Activated T-cell treated with anti-CD3 and anti-CD28 coated beads for 48 hours (primary cell): ENCODE measurements around the gene ABCB4.
A peak's percentile ranks its signal among the peaks of the same experiment; 100 is the strongest.

Source experiments
- DNase-seq: peaks from one replicate; pipeline ENCODE4 v3.0.0-alpha.2; 2020; ENCODE audit warnings: low read depth

ABCB4 gene

DNA sequence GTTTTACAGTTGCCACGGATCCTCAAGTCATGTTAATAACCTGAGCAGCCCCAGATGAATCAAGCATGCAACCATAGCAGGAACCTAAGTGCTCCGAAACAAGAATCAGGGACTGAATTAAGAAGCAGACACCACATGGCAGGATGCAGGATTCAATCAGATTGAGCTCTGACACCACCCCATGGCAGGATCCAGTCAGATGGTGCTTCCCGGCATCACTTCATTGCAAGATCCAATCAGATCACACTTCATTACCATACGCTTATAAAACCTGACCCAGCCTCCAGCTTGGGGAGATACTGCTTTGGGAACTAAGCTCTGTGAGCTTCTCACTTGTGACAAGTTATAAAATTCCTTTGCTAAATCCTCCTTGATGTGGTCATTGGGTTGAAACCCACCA, 55.3 kb downstream of the ABCB4 start:
- DNase-seq, result no peak

- peak; percentile 36 for DNase-seq
Measured at GRCh38 chr7:87416682-87417587, 58.5 kb downstream of the ABCB4 start.

DNA sequence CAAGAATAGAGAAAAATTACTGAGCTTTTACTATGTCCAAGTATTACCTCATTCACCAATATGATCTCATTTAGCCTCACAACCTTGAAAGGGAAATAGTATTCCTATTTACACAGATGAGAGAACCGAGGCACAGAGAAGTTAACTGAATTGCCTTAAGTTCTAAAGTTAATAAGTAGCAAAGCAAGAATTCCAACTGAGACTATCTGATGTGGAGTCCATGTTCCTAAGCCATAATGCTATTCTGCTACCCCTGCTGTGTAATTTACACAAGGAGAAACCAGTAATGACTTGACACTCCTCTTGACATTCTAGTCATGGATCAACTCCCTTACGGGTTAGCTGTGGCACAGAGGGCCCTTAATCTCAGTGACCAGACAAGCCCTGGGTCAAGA, 60.7 kb downstream of the ABCB4 start:
- no peak for DNase-seq

GRCh38 chr7:87413951-87414793, 61.3 kb downstream of the ABCB4 start:
- DNase-seq, result no peak

DNA sequence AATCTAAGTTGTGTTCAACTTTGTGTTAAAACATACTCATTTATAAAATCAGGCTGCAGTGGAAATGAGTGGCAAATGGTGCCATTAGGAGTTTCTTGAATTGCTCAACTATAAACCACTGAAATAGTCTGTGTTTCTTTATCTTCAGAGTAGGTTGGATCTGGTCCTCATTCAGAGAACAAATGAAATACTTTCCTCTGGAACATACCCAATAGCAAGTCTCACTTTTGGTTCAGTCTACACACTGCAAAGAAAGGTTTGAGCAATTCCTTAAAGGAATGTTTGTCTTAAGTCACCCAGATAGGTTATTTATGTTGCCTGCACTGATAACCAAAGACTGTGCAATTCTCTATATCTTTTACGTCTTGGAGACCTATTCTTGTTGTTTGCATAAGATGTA, 62.5 kb downstream of the ABCB4 start:
- DNase-seq, result no peak

- DNase-seq, result no peak
Measured at GRCh38 chr7:87411186-87411585, 64.3 kb downstream of the ABCB4 start.

GRCh38 chr7:87404674-87405073, 70.8 kb downstream of the ABCB4 start:
- no peak for DNase-seq

- DNase-seq, result no peak
Measured at GRCh38 chr7:87398446-87398845, 77.0 kb downstream of the ABCB4 start.

DNA sequence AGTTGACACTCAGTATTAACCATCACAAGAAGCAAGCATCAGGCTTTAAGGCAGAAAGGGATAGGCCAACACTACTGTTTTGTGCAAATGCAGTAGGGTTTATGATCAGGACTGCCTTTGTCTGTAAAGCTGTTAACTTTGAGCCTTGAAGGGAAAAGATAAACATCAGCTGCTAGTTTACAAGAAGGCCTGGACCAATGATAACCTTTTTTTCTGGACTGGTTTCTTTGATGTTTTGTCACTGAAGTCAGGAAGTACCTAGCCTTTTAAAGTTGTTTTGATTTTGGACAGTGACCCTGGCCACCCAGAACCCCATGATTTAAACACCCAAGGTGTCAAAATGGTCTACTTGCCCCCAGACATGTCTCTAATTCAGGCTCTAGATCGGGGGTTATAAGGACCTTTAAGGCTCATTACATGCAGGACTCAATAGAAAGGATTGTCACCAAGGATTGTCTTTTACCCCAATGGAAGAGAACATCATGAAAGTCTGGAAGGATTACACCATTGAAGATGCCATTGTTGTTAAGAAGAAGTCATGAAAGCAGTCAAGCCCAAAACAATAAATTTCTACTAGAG, 79.9 kb downstream of the ABCB4 start:
- no peak for DNase-seq

GRCh38 chr7:87391020-87391701, 84.3 kb downstream of the ABCB4 start:
- no peak for DNase-seq

GRCh38 chr7:87380905-87381304, 94.6 kb downstream of the ABCB4 start:
- no peak for DNase-seq

GRCh38 chr7:87375662-87376435, 99.6 kb downstream of the ABCB4 start:
- DNase-seq, result no peak

- no peak for DNase-seq
Measured at GRCh38 chr7:87370660-87371180, 104.8 kb downstream of the ABCB4 start.

DNA sequence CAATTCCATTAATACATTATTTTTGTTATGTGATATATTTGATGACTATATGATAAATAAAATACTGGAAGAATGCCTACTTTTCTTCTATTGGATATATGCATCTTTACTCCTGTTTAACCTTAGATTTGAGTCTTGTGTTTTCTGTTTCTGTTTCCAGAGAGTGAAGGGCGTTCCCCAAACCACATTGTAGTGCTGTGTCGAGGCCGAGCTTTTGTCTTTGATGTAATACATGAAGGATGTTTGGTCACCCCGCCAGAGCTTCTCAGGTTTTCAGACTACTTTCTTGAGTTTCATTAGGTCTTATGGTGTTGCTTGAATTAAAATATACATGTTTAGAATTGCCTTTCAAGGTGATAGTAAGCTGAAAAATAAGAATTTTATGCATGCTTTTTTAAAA, 106.3 kb downstream of the ABCB4 start:
- DNase-seq, result no peak

DNA sequence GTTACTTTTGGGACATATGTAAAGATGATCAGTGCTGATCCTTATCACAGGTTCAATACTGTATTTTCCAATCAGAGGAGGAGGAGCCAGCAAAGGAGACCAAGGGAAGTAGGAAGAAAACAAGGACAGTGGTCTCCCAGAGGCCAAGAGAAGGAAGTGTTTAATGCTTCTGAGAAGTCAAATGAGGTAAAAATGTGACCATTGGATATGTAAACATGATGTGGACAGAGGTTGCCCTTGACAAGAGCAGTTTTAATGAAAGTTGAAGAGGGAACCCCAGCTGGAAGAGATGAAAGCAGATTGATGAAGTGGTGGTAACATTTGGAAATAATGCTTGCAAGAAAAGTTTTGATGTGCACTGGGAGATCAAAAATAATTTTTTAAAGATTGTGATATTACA, 111.2 kb downstream of the ABCB4 start:
- DNase-seq, result no peak

DNA sequence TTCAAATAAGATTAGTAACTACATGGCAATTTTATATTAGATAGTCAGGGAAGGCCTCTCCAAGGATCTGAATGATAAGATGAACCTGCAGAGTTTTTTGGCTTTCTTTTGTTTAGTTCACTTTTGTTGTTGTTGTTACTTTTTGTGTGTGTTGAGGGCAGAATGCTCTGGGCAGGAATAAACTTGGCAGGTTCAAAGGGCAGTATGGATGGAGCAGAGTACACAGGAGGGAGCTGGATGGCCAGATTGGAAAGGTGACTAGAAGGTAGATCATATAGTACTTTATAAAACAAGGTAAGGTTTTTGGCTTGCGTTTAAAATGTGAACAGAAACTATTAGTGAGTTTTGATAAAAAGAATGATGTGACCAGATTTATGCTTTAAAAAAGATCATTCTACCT, 112.1 kb downstream of the ABCB4 start:
- no peak for DNase-seq

GRCh38 chr7:87361320-87361719, 114.2 kb downstream of the ABCB4 start:
- DNase-seq, result no peak

DNA sequence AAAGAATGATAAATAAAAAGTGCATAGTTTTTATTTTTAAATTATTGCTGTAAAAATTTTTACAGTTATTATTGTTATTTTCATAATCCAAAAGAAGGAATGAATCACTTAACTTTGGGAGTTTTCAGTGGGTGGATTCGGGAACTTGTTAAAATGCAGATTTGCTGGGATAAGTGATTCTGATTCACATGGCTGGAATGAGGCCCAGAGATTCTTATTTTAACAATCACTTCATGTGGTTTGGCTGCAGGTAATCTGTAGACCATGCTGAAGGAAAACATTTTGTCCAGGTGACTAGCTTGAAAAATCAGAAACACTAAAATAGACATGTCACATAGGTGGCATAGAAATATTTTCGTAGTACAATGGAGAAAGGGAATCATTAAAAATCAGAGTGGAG, 116.1 kb downstream of the ABCB4 start:
- no peak for DNase-seq

DNA sequence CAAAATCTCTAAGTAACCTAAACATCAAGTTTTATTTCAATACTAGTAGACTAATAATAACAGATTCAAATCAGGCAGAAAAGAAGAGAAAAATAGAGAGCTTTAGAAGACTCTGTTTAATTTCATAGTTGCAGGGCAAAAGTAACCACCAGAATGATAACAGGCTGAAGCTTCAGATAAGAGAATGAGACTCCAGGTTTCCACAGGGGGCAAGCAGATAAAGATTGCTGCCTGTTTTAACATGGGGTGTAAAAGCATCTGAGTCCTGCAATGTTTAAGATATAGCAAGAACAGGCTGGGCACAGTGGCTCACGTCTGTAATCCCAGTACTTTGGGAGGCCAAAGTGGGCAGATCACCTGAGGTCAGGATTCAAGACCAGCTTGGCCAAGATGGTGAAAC, 119.0 kb downstream of the ABCB4 start:
- DNase-seq, result no peak

DNA sequence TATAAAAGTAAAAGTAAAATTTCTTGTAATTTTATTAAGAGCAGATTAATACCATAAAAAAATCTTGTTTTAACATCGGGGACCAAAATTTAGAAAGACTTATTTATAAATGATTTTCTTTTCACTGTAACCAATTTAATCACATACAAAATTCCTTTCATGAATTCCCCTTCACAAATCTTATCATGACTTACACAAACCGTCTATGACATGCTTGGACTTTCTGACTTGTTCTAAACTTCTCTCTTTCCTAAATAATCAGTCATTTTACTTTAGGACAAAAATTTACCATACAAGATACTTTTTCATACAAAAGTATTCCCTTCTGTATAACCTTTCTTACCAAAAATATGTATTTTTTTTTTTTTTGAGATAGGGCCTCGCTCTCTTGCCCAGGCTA, 120.7 kb downstream of the ABCB4 start:
- DNase-seq, result no peak
